HEK293 (cell line): ENCODE results near the gene VKORC1.

ENCODE experiments used
- KLF1 ChIP-seq: fragments of 450-650 bp; formaldehyde crosslinking; IDR thresholded peaks from 2 replicates; pipeline ENCODE4 v1.5.1; 2016; ENCODE audit warnings: missing biosample characterization, missing genetic modification characterization
- RBAK ChIP-seq: fragments of 450-650 bp; formaldehyde crosslinking; IDR thresholded peaks from 2 replicates; pipeline ENCODE4 v1.5.1; 2016; ENCODE audit warnings: missing biosample characterization, missing genetic modification characterization
- TRIM28 ChIP-seq: IDR thresholded peaks from 2 replicates; pipeline ENCODE4 v1.6.1; 2011; ENCODE audit warnings: low read length, control low read depth, borderline replicate concordance
- ZNF138 ChIP-seq: fragments of 450-650 bp; formaldehyde crosslinking; IDR thresholded peaks from 2 replicates; pipeline ENCODE4 v1.5.1; 2016; ENCODE audit warnings: missing biosample characterization, missing genetic modification characterization, borderline replicate concordance
- ZNF175 ChIP-seq: fragments of 450-650 bp; formaldehyde crosslinking; IDR thresholded peaks from 2 replicates; pipeline ENCODE4 v1.5.1; 2016; ENCODE audit warnings: missing biosample characterization, missing genetic modification characterization
- ZNF214 ChIP-seq: fragments of 450-650 bp; formaldehyde crosslinking; IDR thresholded peaks from 2 replicates; pipeline ENCODE4 v1.5.1; 2017; ENCODE audit warnings: missing biosample characterization, mild to moderate bottlenecking, missing genetic modification characterization, borderline replicate concordance
- ZNF24 ChIP-seq: fragments of 450-650 bp; formaldehyde crosslinking; IDR thresholded peaks from 2 replicates; pipeline ENCODE4 v1.5.1; 2016; ENCODE audit warnings: missing biosample characterization, missing genetic modification characterization
- ZNF311 ChIP-seq: fragments of 450-650 bp; formaldehyde crosslinking; IDR thresholded peaks from 2 replicates; pipeline ENCODE4 v1.5.1; 2017; ENCODE audit warnings: missing biosample characterization, missing genetic modification characterization, borderline replicate concordance
- ZNF623 ChIP-seq: fragments of 450-650 bp; formaldehyde crosslinking; IDR thresholded peaks from 2 replicates; pipeline ENCODE4 v1.5.1; 2016; ENCODE audit warnings: missing biosample characterization, missing genetic modification characterization
- ZNF768 ChIP-seq: fragments of 450-650 bp; formaldehyde crosslinking; IDR thresholded peaks from 2 replicates; pipeline ENCODE4 v1.5.1; 2018; ENCODE audit warnings: missing biosample characterization, mild to moderate bottlenecking, missing genetic modification characterization
- ZSCAN30 ChIP-seq: fragments of 450-650 bp; IDR thresholded peaks from 2 replicates; pipeline ENCODE4 v1.5.1; 2018; ENCODE audit warnings: missing biosample characterization, mild to moderate bottlenecking, missing genetic modification characterization, moderate library complexity
- TF ChIP-seq, protein P1 (sequence below): fragments of 450-650 bp; formaldehyde crosslinking; IDR thresholded peaks from 2 replicates; pipeline ENCODE4 v1.5.1; 2016; ENCODE audit warnings: missing biosample characterization, missing genetic modification characterization
- TF ChIP-seq, protein P2 (sequence below): fragments of 450-650 bp; formaldehyde crosslinking; IDR thresholded peaks from 2 replicates; pipeline ENCODE4 v1.5.1; 2016; ENCODE audit warnings: missing biosample characterization, missing genetic modification characterization

DNA sequence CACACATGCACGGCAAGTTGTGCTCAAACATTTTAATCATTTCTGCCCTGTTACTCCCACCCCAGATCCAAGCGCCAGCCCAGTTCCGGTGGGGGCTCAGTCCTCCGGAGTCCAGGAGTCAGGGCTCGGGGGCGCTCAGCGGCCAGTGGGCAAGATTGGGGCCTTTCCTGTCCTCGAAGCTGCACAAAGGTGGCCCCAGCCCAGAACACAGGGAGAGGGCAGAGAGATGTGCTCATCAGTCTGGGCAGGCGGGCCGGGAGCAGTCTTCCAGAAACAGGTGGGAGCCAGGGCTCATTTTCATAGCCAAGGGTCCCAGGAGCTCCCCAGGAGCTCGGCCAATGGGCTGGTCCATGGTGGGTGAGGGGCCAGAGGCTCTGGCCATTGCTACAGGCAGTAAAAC, 36.8 kb upstream of the VKORC1 start:
- TF ChIP-seq, protein P1, sequence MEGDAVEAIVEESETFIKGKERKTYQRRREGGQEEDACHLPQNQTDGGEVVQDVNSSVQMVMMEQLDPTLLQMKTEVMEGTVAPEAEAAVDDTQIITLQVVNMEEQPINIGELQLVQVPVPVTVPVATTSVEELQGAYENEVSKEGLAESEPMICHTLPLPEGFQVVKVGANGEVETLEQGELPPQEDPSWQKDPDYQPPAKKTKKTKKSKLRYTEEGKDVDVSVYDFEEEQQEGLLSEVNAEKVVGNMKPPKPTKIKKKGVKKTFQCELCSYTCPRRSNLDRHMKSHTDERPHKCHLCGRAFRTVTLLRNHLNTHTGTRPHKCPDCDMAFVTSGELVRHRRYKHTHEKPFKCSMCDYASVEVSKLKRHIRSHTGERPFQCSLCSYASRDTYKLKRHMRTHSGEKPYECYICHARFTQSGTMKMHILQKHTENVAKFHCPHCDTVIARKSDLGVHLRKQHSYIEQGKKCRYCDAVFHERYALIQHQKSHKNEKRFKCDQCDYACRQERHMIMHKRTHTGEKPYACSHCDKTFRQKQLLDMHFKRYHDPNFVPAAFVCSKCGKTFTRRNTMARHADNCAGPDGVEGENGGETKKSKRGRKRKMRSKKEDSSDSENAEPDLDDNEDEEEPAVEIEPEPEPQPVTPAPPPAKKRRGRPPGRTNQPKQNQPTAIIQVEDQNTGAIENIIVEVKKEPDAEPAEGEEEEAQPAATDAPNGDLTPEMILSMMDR (tag by site-specific recombination), result no peak
- no peak for TF ChIP-seq ZNF768 (tag by site-specific recombination)
- no peak for TF ChIP-seq ZSCAN30 (tag by site-specific recombination)
- TF ChIP-seq ZNF24 (tag by site-specific recombination), result no peak
- TF ChIP-seq KLF1 (tag by site-specific recombination), result no peak
- no peak for TF ChIP-seq ZNF623 (tag by site-specific recombination)
- TF ChIP-seq TRIM28, result no peak
- no peak for TF ChIP-seq RBAK
- TF ChIP-seq ZNF175 (tag by site-specific recombination), result no peak
- no peak for TF ChIP-seq ZNF138 (tag by site-specific recombination)
- no peak for TF ChIP-seq ZNF311 (tag by site-specific recombination)
- TF ChIP-seq, protein P2, sequence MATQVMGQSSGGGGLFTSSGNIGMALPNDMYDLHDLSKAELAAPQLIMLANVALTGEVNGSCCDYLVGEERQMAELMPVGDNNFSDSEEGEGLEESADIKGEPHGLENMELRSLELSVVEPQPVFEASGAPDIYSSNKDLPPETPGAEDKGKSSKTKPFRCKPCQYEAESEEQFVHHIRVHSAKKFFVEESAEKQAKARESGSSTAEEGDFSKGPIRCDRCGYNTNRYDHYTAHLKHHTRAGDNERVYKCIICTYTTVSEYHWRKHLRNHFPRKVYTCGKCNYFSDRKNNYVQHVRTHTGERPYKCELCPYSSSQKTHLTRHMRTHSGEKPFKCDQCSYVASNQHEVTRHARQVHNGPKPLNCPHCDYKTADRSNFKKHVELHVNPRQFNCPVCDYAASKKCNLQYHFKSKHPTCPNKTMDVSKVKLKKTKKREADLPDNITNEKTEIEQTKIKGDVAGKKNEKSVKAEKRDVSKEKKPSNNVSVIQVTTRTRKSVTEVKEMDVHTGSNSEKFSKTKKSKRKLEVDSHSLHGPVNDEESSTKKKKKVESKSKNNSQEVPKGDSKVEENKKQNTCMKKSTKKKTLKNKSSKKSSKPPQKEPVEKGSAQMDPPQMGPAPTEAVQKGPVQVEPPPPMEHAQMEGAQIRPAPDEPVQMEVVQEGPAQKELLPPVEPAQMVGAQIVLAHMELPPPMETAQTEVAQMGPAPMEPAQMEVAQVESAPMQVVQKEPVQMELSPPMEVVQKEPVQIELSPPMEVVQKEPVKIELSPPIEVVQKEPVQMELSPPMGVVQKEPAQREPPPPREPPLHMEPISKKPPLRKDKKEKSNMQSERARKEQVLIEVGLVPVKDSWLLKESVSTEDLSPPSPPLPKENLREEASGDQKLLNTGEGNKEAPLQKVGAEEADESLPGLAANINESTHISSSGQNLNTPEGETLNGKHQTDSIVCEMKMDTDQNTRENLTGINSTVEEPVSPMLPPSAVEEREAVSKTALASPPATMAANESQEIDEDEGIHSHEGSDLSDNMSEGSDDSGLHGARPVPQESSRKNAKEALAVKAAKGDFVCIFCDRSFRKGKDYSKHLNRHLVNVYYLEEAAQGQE, result no peak
- no peak for TF ChIP-seq ZNF214 (tag by site-specific recombination)
